MM.1S (cell line): ENCODE measurements around the gene NUDC.

Source experiments
- DNase-seq: peaks from one replicate; pipeline ENCODE4 v3.0.0-alpha.2; 2015
- H2AFZ ChIP-seq: fragments of 300-600 bp; sonication (generic); 2 replicates; pipeline ENCODE4 v1.6.0; 2016; ENCODE audit warnings: antibody characterized with exemption, low read length
- H3F3A ChIP-seq: fragments of 300-600 bp; sonication (generic); 2 replicates; pipeline ENCODE4 v1.6.1; 2016; ENCODE audit warnings: mild to moderate bottlenecking, antibody characterized with exemption, low read length, moderate library complexity, mixed read lengths; ENCODE audit not compliant: insufficient read depth
- H3K27ac ChIP-seq: fragments of 300-600 bp; sonication (generic); 2 replicates; pipeline ENCODE4 v1.5.1; 2016; ENCODE audit warnings: mild to moderate bottlenecking, low read length
- H3K27me3 ChIP-seq: fragments of 300-600 bp; sonication (generic); replicated peaks from 2 replicates; pipeline ENCODE4 v1.6.0; 2016; ENCODE audit warnings: low read length; ENCODE audit not compliant: insufficient read depth
- H3K36me3 ChIP-seq: fragments of 300-600 bp; sonication (generic); replicated peaks from 2 replicates; pipeline ENCODE4 v1.6.1; 2016; ENCODE audit warnings: mild to moderate bottlenecking, low read length, mixed read lengths; ENCODE audit not compliant: insufficient read depth
- H3K4me1 ChIP-seq: fragments of 300-600 bp; sonication (generic); 2 replicates; pipeline ENCODE4 v1.6.1; 2016; ENCODE audit warnings: low read length, mixed read lengths
- H3K4me2 ChIP-seq: fragments of 300-600 bp; sonication (generic); 2 replicates; pipeline ENCODE4 v1.6.0; 2016; ENCODE audit warnings: low read depth, low read length
- H3K4me3 ChIP-seq: fragments of 300-600 bp; sonication (generic); 2 replicates; pipeline ENCODE4 v1.5.1; 2016; ENCODE audit warnings: low read length, mixed read lengths
- H3K79me2 ChIP-seq: fragments of 300-600 bp; sonication (generic); 2 replicates; pipeline ENCODE4 v1.6.1; 2016; ENCODE audit warnings: mixed run types, low read length, mixed read lengths
- H3K9ac ChIP-seq: fragments of 300-600 bp; sonication (generic); 2 replicates; pipeline ENCODE4 v1.6.1; 2016; ENCODE audit warnings: low read length, mixed read lengths
- H3K9me2 ChIP-seq: fragments of 300-600 bp; sonication (generic); replicated peaks from 2 replicates; pipeline ENCODE4 v1.6.1; 2016; ENCODE audit warnings: mild to moderate bottlenecking, low read length, mixed read lengths; ENCODE audit not compliant: insufficient read depth
- H3K9me3 ChIP-seq: fragments of 300-600 bp; sonication (generic); replicated peaks from 2 replicates; pipeline ENCODE4 v1.6.1; 2016; ENCODE audit warnings: mild to moderate bottlenecking, low read length, mixed read lengths; ENCODE audit not compliant: insufficient read depth
- H4K20me1 ChIP-seq: fragments of 300-600 bp; sonication (generic); 2 replicates; pipeline ENCODE4 v1.6.1; 2016; ENCODE audit warnings: mild to moderate bottlenecking, low read length, moderate library complexity, mixed read lengths; ENCODE audit not compliant: insufficient read depth
- EZH2 ChIP-seq: fragments of 300-600 bp; sonication (generic); optimal IDR thresholded peaks from 2 replicates; pipeline ENCODE3; 2017; ENCODE audit warnings: low read depth, mild to moderate bottlenecking, antibody characterized with exemption, low read length, mixed read lengths
- EZH2phosphoT487 ChIP-seq: fragments of 300-600 bp; sonication (generic); IDR thresholded peaks from 2 replicates; pipeline ENCODE4 v1.6.1; 2018; ENCODE audit warnings: antibody characterized with exemption, low read length
- TF ChIP-seq, protein P1 (sequence below): fragments of 300-600 bp; sonication (generic); IDR thresholded peaks from 2 replicates; pipeline ENCODE4 v1.5.1; 2016; ENCODE audit warnings: antibody characterized with exemption, low read length, mixed read lengths

Gene NUDC

DNA sequence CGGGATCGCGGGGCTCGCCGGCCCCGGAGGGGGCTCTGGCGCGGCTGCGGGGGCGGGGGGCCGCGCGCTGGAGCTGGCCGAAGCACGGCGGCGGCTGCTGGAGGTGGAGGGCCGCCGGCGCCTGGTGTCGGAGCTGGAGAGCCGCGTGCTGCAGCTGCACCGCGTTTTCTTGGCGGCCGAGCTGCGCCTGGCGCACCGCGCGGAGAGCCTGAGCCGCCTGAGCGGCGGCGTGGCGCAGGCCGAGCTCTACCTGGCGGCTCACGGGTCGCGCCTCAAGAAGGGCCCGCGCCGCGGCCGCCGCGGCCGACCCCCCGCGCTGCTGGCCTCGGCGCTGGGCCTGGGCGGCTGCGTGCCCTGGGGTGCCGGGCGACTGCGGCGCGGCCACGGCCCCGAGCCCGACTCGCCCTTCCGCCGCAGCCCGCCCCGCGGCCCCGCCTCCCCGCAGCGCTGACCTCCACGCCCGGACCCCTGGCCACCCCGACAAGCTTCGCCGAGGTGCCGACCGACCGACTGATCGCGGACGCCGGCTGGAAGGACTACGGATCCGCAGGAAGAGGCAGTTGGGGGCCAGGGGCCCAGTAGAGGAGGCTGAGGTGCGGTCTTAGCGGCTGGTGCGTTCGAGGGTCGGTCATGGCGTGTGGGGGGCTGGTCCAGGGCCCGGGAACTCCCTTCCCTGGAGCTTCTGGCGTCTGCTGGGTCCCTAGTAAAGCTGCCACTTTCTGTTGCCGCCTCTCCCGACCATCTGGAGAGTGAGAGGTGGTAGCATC is 72.7 kb downstream of the NUDC start:
- peak overlapping the region; percentile 85 for H2AFZ ChIP-seq
- H3K4me2 ChIP-seq = peak overlapping the region; percentile 80; the same call in 1 of the 2 replicates
- H3K4me3 ChIP-seq = peak overlapping the region; percentile 70; the same call in 1 of the 2 replicates
- no peaks in the 10 kb centered on the region for H3F3A ChIP-seq
- TF ChIP-seq, protein P1, sequence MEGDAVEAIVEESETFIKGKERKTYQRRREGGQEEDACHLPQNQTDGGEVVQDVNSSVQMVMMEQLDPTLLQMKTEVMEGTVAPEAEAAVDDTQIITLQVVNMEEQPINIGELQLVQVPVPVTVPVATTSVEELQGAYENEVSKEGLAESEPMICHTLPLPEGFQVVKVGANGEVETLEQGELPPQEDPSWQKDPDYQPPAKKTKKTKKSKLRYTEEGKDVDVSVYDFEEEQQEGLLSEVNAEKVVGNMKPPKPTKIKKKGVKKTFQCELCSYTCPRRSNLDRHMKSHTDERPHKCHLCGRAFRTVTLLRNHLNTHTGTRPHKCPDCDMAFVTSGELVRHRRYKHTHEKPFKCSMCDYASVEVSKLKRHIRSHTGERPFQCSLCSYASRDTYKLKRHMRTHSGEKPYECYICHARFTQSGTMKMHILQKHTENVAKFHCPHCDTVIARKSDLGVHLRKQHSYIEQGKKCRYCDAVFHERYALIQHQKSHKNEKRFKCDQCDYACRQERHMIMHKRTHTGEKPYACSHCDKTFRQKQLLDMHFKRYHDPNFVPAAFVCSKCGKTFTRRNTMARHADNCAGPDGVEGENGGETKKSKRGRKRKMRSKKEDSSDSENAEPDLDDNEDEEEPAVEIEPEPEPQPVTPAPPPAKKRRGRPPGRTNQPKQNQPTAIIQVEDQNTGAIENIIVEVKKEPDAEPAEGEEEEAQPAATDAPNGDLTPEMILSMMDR = no peak
- TF ChIP-seq EZH2phosphoT487 (no peak), EZH2 (no peak)
- no peaks in the 10 kb centered on the region for H3K36me3 ChIP-seq
- no peaks in the 10 kb centered on the region for H3K79me2 ChIP-seq
- no peak overlapping the region for H3K9ac ChIP-seq
- H3K27ac ChIP-seq = no peak overlapping the region
- H3K9me3 ChIP-seq = no peaks in the 10 kb centered on the region
- DNase-seq = peak; percentile 37
- no peaks in the 10 kb centered on the region for H4K20me1 ChIP-seq
- no peaks in the 10 kb centered on the region for H3K9me2 ChIP-seq
- peaks cover 5% of the 10 kb centered on the region for H3K4me1 ChIP-seq
- H3K27me3 ChIP-seq = peaks cover 61% of the 10 kb centered on the region

DNA sequence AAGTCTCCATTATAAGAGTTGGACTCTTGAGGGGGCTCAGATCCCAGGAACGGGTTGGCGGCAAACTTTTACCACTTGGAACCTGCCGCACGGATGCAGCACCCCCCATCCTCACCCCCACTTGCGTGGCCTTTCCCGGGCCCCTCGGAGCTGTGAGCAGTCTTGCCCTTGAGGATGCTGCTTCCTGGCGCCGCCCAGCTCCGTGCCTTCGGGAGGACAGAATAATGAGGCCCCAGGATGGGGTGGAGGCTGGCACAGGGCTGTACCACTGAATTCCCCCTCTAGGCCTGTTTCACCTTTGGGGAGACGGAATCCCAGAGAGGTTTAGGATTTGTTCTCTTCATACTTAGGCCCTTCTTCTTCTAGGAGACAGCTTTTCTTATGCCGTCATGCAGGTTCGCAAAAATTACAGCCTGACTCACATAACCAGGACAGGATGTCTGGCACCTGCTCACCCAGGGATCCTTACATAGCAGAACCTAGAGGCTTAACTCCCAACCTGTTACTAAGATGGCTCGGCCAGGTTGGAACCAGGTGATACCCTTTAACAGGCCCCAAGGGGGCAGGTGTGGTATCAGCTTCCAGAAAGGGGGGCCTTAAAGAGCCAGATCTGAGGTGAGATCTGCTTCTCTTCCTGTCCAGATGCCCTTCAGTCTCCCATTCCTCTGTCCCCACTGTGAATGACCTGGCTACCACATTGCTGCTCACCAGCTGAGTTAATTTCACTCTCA is 73.4 kb downstream of the NUDC start:
- H2AFZ ChIP-seq = no peak overlapping the region; the same call in 1 of the 2 replicates
- H3K9me2 ChIP-seq = no peaks in the 10 kb centered on the region
- peak overlapping the region; percentile 52; the same call in 1 of the 2 replicates for H3K4me2 ChIP-seq
- TF ChIP-seq EZH2phosphoT487 (no peak), EZH2 (no peak)
- TF ChIP-seq, protein P1 = no peak
- no peaks in the 10 kb centered on the region for H3K79me2 ChIP-seq
- no peak overlapping the region for H3K27ac ChIP-seq
- no peaks in the 10 kb centered on the region for H3K36me3 ChIP-seq
- DNase-seq = no peak
- no peaks in the 10 kb centered on the region for H3F3A ChIP-seq
- H3K4me3 ChIP-seq = peak overlapping the region; percentile 39; the same call in 1 of the 2 replicates
- H3K9ac ChIP-seq = no peak overlapping the region
- H3K4me1 ChIP-seq = peaks cover 5% of the 10 kb centered on the region
- H3K27me3 ChIP-seq = peaks cover 61% of the 10 kb centered on the region
- no peaks in the 10 kb centered on the region for H4K20me1 ChIP-seq
- no peaks in the 10 kb centered on the region for H3K9me3 ChIP-seq

DNA sequence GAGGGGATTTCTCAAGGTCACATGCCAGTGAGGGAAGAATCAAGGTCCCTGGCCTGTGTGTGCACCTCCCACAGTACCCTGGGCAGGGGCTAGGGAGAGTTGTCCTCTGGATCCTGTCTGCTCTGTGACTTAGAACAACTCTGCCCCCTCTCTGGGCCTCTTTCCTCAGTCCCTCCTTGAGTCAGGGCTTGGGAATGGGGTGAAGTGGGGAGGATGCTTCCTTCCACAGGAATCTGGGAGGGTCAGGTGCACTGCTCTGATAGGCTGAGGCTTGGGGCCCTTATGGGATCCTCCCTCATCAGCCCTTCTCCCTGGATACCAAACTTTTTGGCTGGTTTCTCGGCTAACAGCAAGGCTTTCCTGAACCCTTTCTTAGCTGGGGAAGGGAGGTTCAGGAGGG is 74.5 kb downstream of the NUDC start:
- Histone ChIP-seq H3K9me3 (no peaks in the 10 kb centered on the region), H3K79me2 (no peaks in the 10 kb centered on the region), H3F3A (no peaks in the 10 kb centered on the region), H3K9ac (no peak overlapping the region), H3K27me3 (peaks cover 56% of the 10 kb centered on the region), H3K36me3 (no peaks in the 10 kb centered on the region), H3K9me2 (no peaks in the 10 kb centered on the region), H3K4me2 (no peak overlapping the region), H2AFZ (no peak overlapping the region), H3K27ac (no peak overlapping the region), H3K4me1 (peaks cover 5% of the 10 kb centered on the region), H4K20me1 (no peaks in the 10 kb centered on the region), H3K4me3 (no peak overlapping the region)
- no peak for DNase-seq
- TF ChIP-seq EZH2phosphoT487 (no peak), EZH2 (no peak)
- TF ChIP-seq, protein P1 = no peak
